K562 (cell line): ENCODE results near the gene ARHGAP15. TPM values are rescaled to one million over a fixed set of nuclear protein-coding genes. Genes with fewer than 3 reads are reported as not detected.

Experiments used
- ATAC-seq: fragments of 200-7000 bp; cut with Tn5 transposase; 3 replicates; pipeline ENCODE4 v1.9.1; 2020; ENCODE audit warnings: moderate library complexity
- BruUV-seq: library from RNA; stranded (reverse); fragments of 400-500 nt; replicated peaks from 2 replicates; lab custom pipeline; 2021; lab: Mats Ljungman, UMichigan
- CTCF ChIA-PET: fragments of 300-600 bp; formaldehyde crosslinking; extraction: SDS; loops from one replicate; lab custom pipeline; 2021; ENCODE audit warnings: low intra/inter-chr PET ratio; lab: Yijun Ruan, JAX
- POLR2A ChIA-PET: fragments of 300-600, 350-650 bp; sonication (Branson Sonifier 250); formaldehyde crosslinking; extraction: SDS; loops from one replicate; lab custom pipeline; 2021; ENCODE audit warnings: antibody characterized with exemption, inconsistent platforms; lab: Yijun Ruan, JAX
- DNase-seq, 4 experiments: peaks; one replicate each; pipeline versions ENCODE4 v3.0.0 to v3.0.0-alpha.2; 2011 to 2018; ENCODE audit warnings: low spot score in 3 of 4, mixed read lengths in 3 of 4; ENCODE audit errors: extremely low read depth in 1 of 4
- FAIRE-seq: peaks from 2 replicates; lab custom pipeline; 2011; peaks lifted over from hg19 to GRCh38; lab: Jason Lieb, UNC
- H2AFZ ChIP-seq: 2 replicates; pipeline ENCODE4 v1.6.0; 2011; ENCODE audit warnings: low read depth, low read length, control low read depth, inconsistent platforms
- H3K27ac ChIP-seq: fragments of 200-600 bp; 3 replicates; pipeline ENCODE4 v1.8.0; 2011; ENCODE audit warnings: low read depth, mild to moderate bottlenecking, control low read depth, inconsistent platforms, low read length, moderate library complexity, mixed read lengths; ENCODE audit errors: extremely low read depth
- H3K27me3 ChIP-seq, 2 experiments: fragments of 300-600 bp in 1 of 2; 2 replicates in 1 of 2; 3 replicates in 1 of 2; pipeline versions ENCODE4 v1.6.0 to v1.8.0; 2011; ENCODE audit warnings: inconsistent platforms in 2 of 2, low read length in 2 of 2, mild to moderate bottlenecking in 1 of 2, mixed read lengths in 1 of 2, moderate library complexity in 1 of 2; ENCODE audit not compliant: control insufficient read depth in 2 of 2, insufficient read depth in 2 of 2
- H3K36me3 ChIP-seq: fragments of 300-600 bp; 3 replicates; pipeline ENCODE4 v1.8.0; 2011; ENCODE audit warnings: mild to moderate bottlenecking, low read length, inconsistent platforms; ENCODE audit not compliant: control insufficient read depth, insufficient read depth
- H3K4me1 ChIP-seq, 2 experiments: fragments of 200-600 bp in 1 of 2; replicated peaks in 1 of 2; 2 replicates in 1 of 2; 3 replicates in 1 of 2; pipeline versions ENCODE4 v1.5.1 to v1.8.0; 2011; ENCODE audit warnings: inconsistent platforms in 2 of 2, low read length in 2 of 2, mild to moderate bottlenecking in 1 of 2, mixed read lengths in 1 of 2, moderate library complexity in 1 of 2; ENCODE audit not compliant: control insufficient read depth in 2 of 2, insufficient read depth in 2 of 2
- H3K4me2 ChIP-seq: 2 replicates; pipeline ENCODE4 v1.6.1; 2011; ENCODE audit warnings: low read length, control low read depth, inconsistent platforms, mixed read lengths; ENCODE audit not compliant: insufficient read depth
- H3K4me3 ChIP-seq: fragments of 200-600 bp; sonication (generic), shearing (Covaris generic); 2 replicates; pipeline ENCODE4 v1.5.1; 2016; ENCODE audit warnings: control low read depth, inconsistent platforms
- H3K79me2 ChIP-seq: fragments of 200-600 bp; 3 replicates; pipeline ENCODE4 v1.8.0; 2011; ENCODE audit warnings: low read length, inconsistent platforms; ENCODE audit not compliant: control insufficient read depth, insufficient read depth
- H3K9ac ChIP-seq, 2 experiments: 2 replicates each; pipeline versions ENCODE4 v1.6.0 to v1.6.1; 2011; ENCODE audit warnings: low read depth in 2 of 2, low read length in 2 of 2, control low read depth in 1 of 2, inconsistent platforms in 1 of 2, mild to moderate bottlenecking in 1 of 2, mixed read lengths in 1 of 2; ENCODE audit not compliant: insufficient read depth in 1 of 2
- H3K9me1 ChIP-seq: one replicate; pipeline ENCODE4 v1.6.0; 2011; ENCODE audit warnings: inconsistent platforms, mild to moderate bottlenecking, low read length, moderate library complexity; ENCODE audit not compliant: control insufficient read depth, insufficient read depth
- H3K9me3 ChIP-seq: replicated peaks from 2 replicates; pipeline ENCODE4 v1.5.1; 2011; ENCODE audit warnings: low read depth, low read length, inconsistent platforms; ENCODE audit not compliant: control insufficient read depth, insufficient read depth
- H4K20me1 ChIP-seq: replicated peaks from 2 replicates; pipeline ENCODE4 v1.6.1; 2011; ENCODE audit warnings: low read length, inconsistent platforms, mixed read lengths; ENCODE audit not compliant: control insufficient read depth, insufficient read depth
- ARNT ChIP-seq, 2 experiments: fragments of 450-650 bp; IDR thresholded peaks; 2 replicates each; pipeline ENCODE4 v1.6.1; 2016; ENCODE audit warnings: mild to moderate bottlenecking in 1 of 2
- BDP1 ChIP-seq: IDR thresholded peaks from 3 replicates; pipeline ENCODE4 v1.6.1; 2011; ENCODE audit not compliant: insufficient read length, insufficient read depth
- EGR1 ChIP-seq: fragments of 450-650 bp; conservative IDR thresholded peaks from 2 replicates; pipeline ENCODE4 v1.6.1; 2017; ENCODE audit warnings: mild to moderate bottlenecking
- FOXJ2 ChIP-seq: fragments of 200-800 bp; sonication (Bioruptor generic); IDR thresholded peaks from 2 replicates; pipeline ENCODE4 v1.6.1; 2016; ENCODE audit warnings: missing genetic modification characterization, missing compliant biosample characterization
- KDM4B ChIP-seq, 2 experiments: fragments of 450-650 bp in 1 of 2; sonication (generic) in 1 of 2; IDR thresholded peaks; 2 replicates each; pipeline ENCODE4 v1.6.1; 2016 to 2017; ENCODE audit warnings: borderline replicate concordance in 2 of 2, antibody characterized with exemption in 1 of 2, low read depth in 1 of 2, mild to moderate bottlenecking in 1 of 2
- NEUROD1 ChIP-seq: fragments of 150-350 bp; IDR thresholded peaks from 2 replicates; pipeline ENCODE4 v1.6.1; 2014; ENCODE audit warnings: borderline replicate concordance, low read length, low read depth; ENCODE audit not compliant: partially characterized antibody
- NFE2 ChIP-seq: IDR thresholded peaks from 2 replicates; pipeline ENCODE4 v1.6.1; 2014; ENCODE audit warnings: antibody characterized with exemption, low read depth
- NR2F6 ChIP-seq: fragments of 450-650 bp; formaldehyde crosslinking; IDR thresholded peaks from 2 replicates; pipeline ENCODE4 v1.4.0; 2020; ENCODE audit warnings: mild to moderate bottlenecking
- NUFIP1 ChIP-seq: fragments of 450-650 bp; IDR thresholded peaks from 2 replicates; pipeline ENCODE4 v1.6.1; 2018; ENCODE audit not compliant: partially characterized antibody
- PHB ChIP-seq: fragments of 250-450 bp; sonication (Bioruptor Pico); IDR thresholded peaks from 2 replicates; pipeline ENCODE4 v1.5.0; 2021
- RFX5 ChIP-seq: IDR thresholded peaks from 2 replicates; pipeline ENCODE4 v1.6.1; 2011; ENCODE audit warnings: low read depth, mild to moderate bottlenecking, improper control_type of control experiment, low read length
- SMAD3 ChIP-seq: fragments of 450-650 bp; formaldehyde crosslinking; conservative IDR thresholded peaks from 2 replicates; pipeline ENCODE4 v1.4.0; 2020; ENCODE audit warnings: mild to moderate bottlenecking
- TEAD1 ChIP-seq, 2 experiments: fragments of 450-650 bp in 1 of 2; sonication (generic) in 1 of 2; formaldehyde crosslinking; IDR thresholded peaks; 2 replicates each; pipeline versions ENCODE4 v1.4.0 to v1.8.0; 2020 to 2022; ENCODE audit warnings: mild to moderate bottlenecking in 2 of 2, missing genetic modification reagents in 1 of 2
- ZBTB9 ChIP-seq: fragments of 450-650 bp; formaldehyde crosslinking; IDR thresholded peaks from 2 replicates; pipeline ENCODE4 v1.4.0; 2020; ENCODE audit warnings: mild to moderate bottlenecking, moderate library complexity
- ZKSCAN8 ChIP-seq: fragments of 200-800 bp; sonication (Bioruptor generic); IDR thresholded peaks from 2 replicates; pipeline ENCODE4 v1.6.1; 2016; ENCODE audit warnings: missing genetic modification characterization, missing compliant biosample characterization
- ZMIZ1 ChIP-seq, 2 experiments: fragments of 150-350 bp in 1 of 2; IDR thresholded peaks; 2 replicates each; pipeline ENCODE4 v1.6.1; 2012 to 2016; ENCODE audit warnings: low read depth in 2 of 2, low read length in 2 of 2, mild to moderate bottlenecking in 1 of 2, moderate library complexity in 1 of 2
- ZNF133 ChIP-seq: fragments of 250-450 bp; sonication (Bioruptor Pico); IDR thresholded peaks from 2 replicates; pipeline ENCODE4 v1.4.0; 2020; ENCODE audit warnings: mild to moderate bottlenecking
- ZNF140 ChIP-seq: fragments of 250-450 bp; sonication (Bioruptor Pico); IDR thresholded peaks from 2 replicates; pipeline ENCODE4 v1.8.0; 2021; ENCODE audit warnings: moderate library complexity, mild to moderate bottlenecking, inconsistent platforms
- ZNF212 ChIP-seq: fragments of 450-650 bp; formaldehyde crosslinking; IDR thresholded peaks from 2 replicates; pipeline ENCODE4 v1.4.0; 2020; ENCODE audit warnings: mild to moderate bottlenecking
- WGBS: fragments of 100-300 bp; shearing (Covaris generic); methylation state at CpG from one replicate; pipeline ENCODE4 v1.1.6; 2016; ENCODE audit warnings: low coverage, mixed read lengths; ENCODE audit not compliant: insufficient coverage; ENCODE audit errors: missing lambda C conversion rate; 5-methylcytosine and 5-hydroxymethylcytosine counted together
- in situ Hi-C: fragments of 300-500 bp; cut with MboI; formaldehyde crosslinking; loops from 4 replicates; pipeline ENCODE4 v1.15.0; 2018; ENCODE audit warnings: inconsistent platforms, mixed read lengths
- intact Hi-C: fragments of 100-400 bp; cut with micrococcal nuclease; formaldehyde crosslinking; loops from 2 replicates; pipeline ENCODE4 v1.14.2; 2022
- polyA plus RNA-seq, 8 experiments: library from polyadenylated mRNA; depleted of rRNA in 4 of 8; stranded (reverse) in 5 of 8; unstranded in 3 of 8; fragments of >200 nt; fragmentation: Nextera tagmentation in 2 of 8; fragmentation: Illumina TruSeq in 1 of 8; extraction: Ambion mirVana in 2 of 8; extraction: Trizol in 1 of 8; gene quantifications; 2 replicates each; pipeline versions ENCODE4 v1.2.1 to v1.2.3, GENCODE V29; 2011 to 2014; ENCODE audit warnings: inconsistent platforms in 1 of 8, missing spikeins in 1 of 8
- total RNA-seq, 7 experiments: library from RNA; depleted of rRNA in 6 of 7; stranded (reverse); fragments of >200 nt in 6 of 7; fragmentation: Illumina TruSeq in 2 of 7; extraction: Trizol in 2 of 7; gene quantifications; 2 replicates each; pipeline versions ENCODE4 v1.2.1 to v1.2.3, GENCODE V29; 2011 to 2021; ENCODE audit warnings: low replicate concordance in 1 of 7

The ARHGAP15 gene
- total and polyA plus RNA-seq, 9 of the 15 experiments (the other 6 are each of a cell fraction or from before 2014, with no cell fraction given): 1.5 to 17.9 (median 7.9) TPM

- TF ChIP-seq ZBTB9: no peak
- TF ChIP-seq RFX5: no peak
- TF ChIP-seq BDP1: no peak
- TF ChIP-seq EGR1: no peak
- TF ChIP-seq ZNF133: no peak
- TF ChIP-seq ZNF212 (CRISPR knock-in tag): no peak
- TF ChIP-seq PHB (CRISPR knock-in tag): no peak
- TF ChIP-seq ARNT (IDR thresholded peaks at IDR 0.05): no peak
- TF ChIP-seq NEUROD1: no peak
- no peak for TF ChIP-seq KDM4B (IDR thresholded peaks at IDR 0.05; ENCODE audit: borderline replicate concordance in 2 of 2, low read depth in 1 of 2)
- no peak for TF ChIP-seq TEAD1 (CRISPR knock-in tag; IDR thresholded peaks at IDR 0.05)
These were observed 305.2 kb downstream of the ARHGAP15 start (continued) for GRCh38 chr2:143434445-143434844.

GRCh38 chr2:143435131-143435530, 305.9 kb downstream of the ARHGAP15 start:
- ATAC-seq (no peak), DNase-seq (no peak), FAIRE-seq (no peak)
- intact Hi-C loops: no loop called here
- no peaks in the 10 kb centered on the region for H3K9me1 ChIP-seq
- H2AFZ ChIP-seq: no peak overlapping the region
- H3K4me3 ChIP-seq: no peak overlapping the region
- in situ Hi-C loops: no loop called here
- ChIA-PET CTCF (no interaction called here), POLR2A (no interaction called here)
- no peaks in the 10 kb centered on the region for H3K9me3 ChIP-seq
- WGBS: 3% methylated on average over 6 of the region's 6 CpGs
- no peaks in the 10 kb centered on the region for H4K20me1 ChIP-seq
- no TSS peak for BruUV-seq
- H3K36me3 ChIP-seq: no peaks in the 10 kb centered on the region
- no peaks in the 10 kb centered on the region for H3K79me2 ChIP-seq
- H3K27ac ChIP-seq: no peak overlapping the region
- no peaks in the 10 kb centered on the region for H3K4me1 ChIP-seq
- H3K4me2 ChIP-seq: no peak overlapping the region
- TF ChIP-seq NFE2: no peak
- TF ChIP-seq NUFIP1: no peak
- TF ChIP-seq SMAD3 (CRISPR knock-in tag): no peak
- TF ChIP-seq ZMIZ1 (IDR thresholded peaks at IDR 0.05; ENCODE audit: low read depth in 2 of 2, low read length in 2 of 2): no peak
- no peak for TF ChIP-seq ARNT (IDR thresholded peaks at IDR 0.05)
- TF ChIP-seq FOXJ2: no peak
- TF ChIP-seq ZKSCAN8 (CRISPR knock-in tag): no peak
- TF ChIP-seq ZNF140 (CRISPR knock-in tag): no peak
- no peak for TF ChIP-seq NR2F6 (CRISPR knock-in tag)
- H3K27me3 ChIP-seq: no peaks in the 10 kb centered on the region
- no peak overlapping the region for H3K9ac ChIP-seq
